DOHH2 (cell line): ENCODE measurements around the gene SIAH2.

Experiments used
- H3F3A ChIP-seq: fragments of 200-600 bp; sonication (generic), shearing (Covaris generic); 2 replicates; pipeline ENCODE4 v1.6.0; 2016; ENCODE audit warnings: antibody characterized with exemption, mild to moderate bottlenecking; ENCODE audit not compliant: control insufficient read depth, insufficient read depth
- H3K27ac ChIP-seq: fragments of 200-600 bp; sonication (generic); 2 replicates; pipeline ENCODE4 v1.5.1; 2014; ENCODE audit warnings: low read depth, mild to moderate bottlenecking, low read length, moderate library complexity
- H3K27me3 ChIP-seq: fragments of 200-600 bp; sonication (generic); 2 replicates; pipeline ENCODE4 v1.6.1; 2014; ENCODE audit warnings: mild to moderate bottlenecking, low read length, mixed read lengths; ENCODE audit not compliant: control insufficient read depth
- H3K36me3 ChIP-seq: fragments of 200-600 bp; sonication (generic); 2 replicates; pipeline ENCODE4 v1.6.1; 2014; ENCODE audit warnings: mild to moderate bottlenecking, low read length, moderate library complexity, mixed read lengths; ENCODE audit not compliant: control insufficient read depth
- H3K4me1 ChIP-seq: fragments of 200-600 bp; sonication (generic); 2 replicates; pipeline ENCODE4 v1.6.1; 2014; ENCODE audit warnings: mild to moderate bottlenecking, low read length, mixed read lengths; ENCODE audit not compliant: control insufficient read depth
- H3K4me2 ChIP-seq: fragments of 200-600 bp; sonication (generic); 2 replicates; pipeline ENCODE4 v1.6.0; 2014; ENCODE audit warnings: mild to moderate bottlenecking, low read length, moderate library complexity
- H3K4me3 ChIP-seq: fragments of 200-600 bp; sonication (generic); 2 replicates; pipeline ENCODE4 v1.5.1; 2014; ENCODE audit warnings: mild to moderate bottlenecking, low read length, mixed read lengths
- H3K79me2 ChIP-seq: fragments of 200-600 bp; sonication (generic); 2 replicates; pipeline ENCODE4 v1.6.1; 2014; ENCODE audit warnings: mild to moderate bottlenecking, low read length, mixed read lengths; ENCODE audit not compliant: control insufficient read depth
- H3K9me2 ChIP-seq: fragments of 200-600 bp; sonication (generic); replicated peaks from 2 replicates; pipeline ENCODE4 v1.6.1; 2014; ENCODE audit warnings: mild to moderate bottlenecking, low read length, mixed read lengths; ENCODE audit not compliant: control insufficient read depth
- H3K9me3 ChIP-seq: fragments of 200-600 bp; sonication (generic); 2 replicates; pipeline ENCODE4 v1.6.1; 2014; ENCODE audit warnings: antibody characterized with exemption, low read length, mixed read lengths; ENCODE audit not compliant: control insufficient read depth, insufficient read depth
- H4K20me1 ChIP-seq: fragments of 200-600 bp; sonication (generic); 2 replicates; pipeline ENCODE4 v1.6.0; 2014; ENCODE audit warnings: low read depth, mild to moderate bottlenecking, antibody characterized with exemption, low read length, moderate library complexity; ENCODE audit not compliant: control insufficient read depth, insufficient read depth
- CTCF ChIP-seq: fragments of 200-600 bp; sonication (generic); IDR thresholded peaks from one replicate; pipeline ENCODE4 v1.5.1; 2014; ENCODE audit warnings: antibody characterized with exemption, mild to moderate bottlenecking, low read depth, low read length; ENCODE audit not compliant: poor library complexity, severe bottlenecking
- EZH2phosphoT487 ChIP-seq: fragments of 200-600 bp; sonication (generic); IDR thresholded peaks from 2 replicates; pipeline ENCODE4 v1.6.1; 2017; ENCODE audit warnings: borderline replicate concordance, mild to moderate bottlenecking, antibody characterized with exemption, low read length, moderate library complexity, mixed read lengths

The SIAH2 gene

GRCh38 chr3:150760431-150761200 lies 2.4 kb downstream of the SIAH2 start:
- H3F3A ChIP-seq = peaks cover 11% of the 10 kb centered on the region; the same call in 1 of the 2 replicates
- H3K4me1 ChIP-seq = peaks cover 52% of the 10 kb centered on the region
- peaks cover 35% of the 10 kb centered on the region for H3K27me3 ChIP-seq
- H4K20me1 ChIP-seq = peaks cover 13% of the 10 kb centered on the region
- TF ChIP-seq CTCF (no peak), EZH2phosphoT487 (no peak)
- H3K27ac ChIP-seq = no peak overlapping the region
- no peaks in the 10 kb centered on the region for H3K9me2 ChIP-seq
- no peaks in the 10 kb centered on the region for H3K9me3 ChIP-seq
- H3K4me2 ChIP-seq = peak overlapping the region; percentile 86
- peak overlapping the region; percentile 74 for H3K4me3 ChIP-seq
- peaks cover 12% of the 10 kb centered on the region for H3K79me2 ChIP-seq
- no peaks in the 10 kb centered on the region for H3K36me3 ChIP-seq

GRCh38 chr3:150759947-150760346 lies 3.0 kb downstream of the SIAH2 start:
- peaks cover 12% of the 10 kb centered on the region for H3K79me2 ChIP-seq
- H3K9me2 ChIP-seq = no peaks in the 10 kb centered on the region
- H3K4me3 ChIP-seq = peak overlapping the region; percentile 74
- H3K9me3 ChIP-seq = no peaks in the 10 kb centered on the region
- H3K36me3 ChIP-seq = no peaks in the 10 kb centered on the region
- H3K27me3 ChIP-seq = peaks cover 32% of the 10 kb centered on the region
- H4K20me1 ChIP-seq = peaks cover 13% of the 10 kb centered on the region
- H3K4me2 ChIP-seq = peak overlapping the region; percentile 86
- peaks cover 11% of the 10 kb centered on the region; the same call in 1 of the 2 replicates for H3F3A ChIP-seq
- no peak for TF ChIP-seq CTCF
- no peak for TF ChIP-seq EZH2phosphoT487
- no peak overlapping the region for H3K27ac ChIP-seq
- peaks cover 46% of the 10 kb centered on the region for H3K4me1 ChIP-seq

- Histone ChIP-seq H3K4me1 (peaks cover 39% of the 10 kb centered on the region), H3K27me3 (peaks cover 26% of the 10 kb centered on the region), H3K27ac (no peak overlapping the region), H3K9me3 (no peaks in the 10 kb centered on the region), H3K36me3 (no peaks in the 10 kb centered on the region), H3F3A (peaks cover 11% of the 10 kb centered on the region; the same call in 1 of the 2 replicates), H3K79me2 (peaks cover 12% of the 10 kb centered on the region), H3K9me2 (no peaks in the 10 kb centered on the region), H3K4me3 (no peak overlapping the region), H4K20me1 (peaks cover 13% of the 10 kb centered on the region), H3K4me2 (no peak overlapping the region)
- TF ChIP-seq EZH2phosphoT487 (no peak), CTCF (no peak)
Measured at GRCh38 chr3:150759319-150759718, 3.6 kb downstream of the SIAH2 start.
